Neural cell (in vitro differentiated cells): ENCODE results near the gene POLD1.

Source experiments
- CTCF ChIP-seq: fragments of 450-650 bp; IDR thresholded peaks from 2 replicates; pipeline ENCODE4 v1.5.1; 2014; ENCODE audit warnings: antibody characterized with exemption, mild to moderate bottlenecking, moderate library complexity; ENCODE audit not compliant: poor library complexity, severe bottlenecking
- POLR2AphosphoS5 ChIP-seq: IDR thresholded peaks from 2 replicates; pipeline ENCODE4 v1.6.1; 2012

GRCh38 chr19:50435627-50436026, 51.5 kb downstream of the POLD1 start:
- no peak for TF ChIP-seq CTCF
- TF ChIP-seq POLR2AphosphoS5, result no peak
